HEK293 (cell line): ENCODE data around the gene AEBP2.

Experiments used
- CTCF ChIA-PET: fragments of 350-600 bp; formaldehyde crosslinking; extraction: SDS; loops from one replicate; lab custom pipeline; 2021; ENCODE audit warnings: antibody characterized with exemption; lab: Yijun Ruan, JAX
- POLR2A ChIA-PET: fragments of 300-600 bp; formaldehyde crosslinking; extraction: SDS; loops from one replicate; lab custom pipeline; 2020; ENCODE audit warnings: antibody characterized with exemption, inconsistent platforms; lab: Yijun Ruan, JAX
- H3K27ac ChIP-seq: fragments of 200-500 bp; sonication (Bioruptor generic); 2 replicates; pipeline ENCODE4 v1.5.1; 2014; ENCODE audit warnings: low read depth, low read length, control low read depth, inconsistent platforms; ENCODE audit errors: extremely low read depth
- H3K36me3 ChIP-seq, 2 experiments: fragments of 200-500 bp in 1 of 2; sonication (Bioruptor generic) in 1 of 2; 1 replicate in 1 of 2; 2 replicates in 1 of 2; pipeline ENCODE4 v1.5.1; 2014 to 2017; ENCODE audit warnings: inconsistent platforms in 2 of 2, low read length in 2 of 2; ENCODE audit not compliant: control insufficient read depth in 2 of 2, insufficient read depth in 1 of 2
- H3K4me1 ChIP-seq: fragments of 200-500 bp; sonication (Bioruptor generic); 2 replicates; pipeline ENCODE4 v1.5.1; 2014; ENCODE audit warnings: mild to moderate bottlenecking, low read length, inconsistent platforms; ENCODE audit not compliant: control insufficient read depth, insufficient read depth
- H3K4me3 ChIP-seq: 2 replicates; pipeline ENCODE4 v1.5.1; 2011; ENCODE audit warnings: low read depth, mild to moderate bottlenecking, control low read depth, low read length, moderate library complexity
- H3K9me3 ChIP-seq: fragments of 200-500 bp; sonication (Bioruptor generic); 2 replicates; pipeline ENCODE4 v1.5.1; 2014; ENCODE audit warnings: low read depth, low read length, inconsistent platforms; ENCODE audit not compliant: control insufficient read depth, insufficient read depth
- HOXA7 ChIP-seq: sonication (generic); formaldehyde crosslinking; IDR thresholded peaks from 2 replicates; pipeline ENCODE4 v1.8.1; 2022; ENCODE audit warnings: missing genetic modification reagents, borderline replicate concordance
- KLF10 ChIP-seq: fragments of 450-650 bp; IDR thresholded peaks from 2 replicates; pipeline ENCODE4 v1.5.1; 2018; ENCODE audit warnings: missing biosample characterization, mild to moderate bottlenecking, missing genetic modification characterization
- TCF7L2 ChIP-seq: IDR thresholded peaks from 2 replicates; pipeline ENCODE4 v1.6.1; 2011; ENCODE audit warnings: low read depth, mild to moderate bottlenecking, inconsistent platforms, low read length, moderate library complexity, borderline replicate concordance
- ZNF133 ChIP-seq: fragments of 450-650 bp; formaldehyde crosslinking; IDR thresholded peaks from 2 replicates; pipeline ENCODE4 v1.5.1; 2016; ENCODE audit warnings: missing biosample characterization, missing genetic modification characterization
- ZNF16 ChIP-seq: fragments of 450-650 bp; formaldehyde crosslinking; IDR thresholded peaks from 2 replicates; pipeline ENCODE4 v1.5.1; 2016; ENCODE audit warnings: low read depth, missing biosample characterization, missing genetic modification characterization
- ZNF2 ChIP-seq: fragments of 450-650 bp; formaldehyde crosslinking; IDR thresholded peaks from 2 replicates; pipeline ENCODE4 v1.5.1; 2016; ENCODE audit warnings: missing biosample characterization, missing genetic modification characterization
- ZNF202 ChIP-seq: fragments of 450-650 bp; formaldehyde crosslinking; IDR thresholded peaks from 2 replicates; pipeline ENCODE4 v1.5.1; 2016; ENCODE audit warnings: missing biosample characterization, missing genetic modification characterization, borderline replicate concordance
- ZNF23 ChIP-seq: fragments of 450-650 bp; formaldehyde crosslinking; IDR thresholded peaks from 2 replicates; pipeline ENCODE4 v1.5.1; 2016; ENCODE audit warnings: missing biosample characterization, missing genetic modification characterization, borderline replicate concordance
- ZNF280C ChIP-seq: fragments of 450-650 bp; formaldehyde crosslinking; IDR thresholded peaks from 2 replicates; pipeline ENCODE4 v1.5.1; 2016; ENCODE audit warnings: missing biosample characterization, missing genetic modification characterization
- ZNF280D ChIP-seq: fragments of 450-650 bp; formaldehyde crosslinking; IDR thresholded peaks from 2 replicates; pipeline ENCODE4 v1.5.1; 2016; ENCODE audit warnings: missing biosample characterization, missing genetic modification characterization
- ZNF335 ChIP-seq: fragments of 450-650 bp; formaldehyde crosslinking; conservative IDR thresholded peaks from 2 replicates; pipeline ENCODE4 v1.5.1; 2016; ENCODE audit warnings: missing biosample characterization, missing genetic modification characterization
- ZNF398 ChIP-seq: fragments of 450-650 bp; formaldehyde crosslinking; IDR thresholded peaks from 2 replicates; pipeline ENCODE4 v1.5.1; 2017; ENCODE audit warnings: missing biosample characterization, missing genetic modification characterization
- ZNF404 ChIP-seq: fragments of 450-650 bp; formaldehyde crosslinking; IDR thresholded peaks from 2 replicates; pipeline ENCODE4 v1.5.1; 2017; ENCODE audit warnings: missing biosample characterization, missing genetic modification characterization
- ZNF501 ChIP-seq: fragments of 450-650 bp; formaldehyde crosslinking; IDR thresholded peaks from 2 replicates; pipeline ENCODE4 v1.5.1; 2016; ENCODE audit warnings: missing biosample characterization, missing genetic modification characterization
- ZNF548 ChIP-seq: fragments of 450-650 bp; formaldehyde crosslinking; IDR thresholded peaks from 2 replicates; pipeline ENCODE4 v1.5.1; 2016; ENCODE audit warnings: missing biosample characterization, missing genetic modification characterization
- ZNF571 ChIP-seq: fragments of 450-650 bp; formaldehyde crosslinking; IDR thresholded peaks from 2 replicates; pipeline ENCODE4 v1.5.0; 2017; ENCODE audit warnings: missing biosample characterization, missing genetic modification characterization
- ZNF645 ChIP-seq: fragments of 450-650 bp; formaldehyde crosslinking; IDR thresholded peaks from 2 replicates; pipeline ENCODE4; 2016; ENCODE audit warnings: missing biosample characterization, missing genetic modification characterization
- ZNF660 ChIP-seq: fragments of 450-650 bp; IDR thresholded peaks from 2 replicates; pipeline ENCODE4 v1.5.1; 2018; ENCODE audit warnings: missing biosample characterization, mild to moderate bottlenecking, missing genetic modification characterization
- ZNF692 ChIP-seq: fragments of 450-650 bp; formaldehyde crosslinking; IDR thresholded peaks from 2 replicates; pipeline ENCODE4 v1.5.1; 2016; ENCODE audit warnings: missing biosample characterization, missing genetic modification characterization
- ZSCAN18 ChIP-seq: fragments of 450-650 bp; formaldehyde crosslinking; IDR thresholded peaks from 2 replicates; pipeline ENCODE4 v1.5.1; 2016; ENCODE audit warnings: missing biosample characterization, missing genetic modification characterization
- ZSCAN5A ChIP-seq: fragments of 450-650 bp; formaldehyde crosslinking; IDR thresholded peaks from 2 replicates; pipeline ENCODE4 v1.5.1; 2016; ENCODE audit warnings: missing biosample characterization, missing genetic modification characterization

Gene AEBP2

GRCh38 chr12:19533567-19533966, 94.3 kb downstream of the AEBP2 start (continued):
- TF ChIP-seq ZNF280D (tag by site-specific recombination): no peak
- TF ChIP-seq ZNF2 (tag by site-specific recombination): no peak
- TF ChIP-seq ZNF548 (tag by site-specific recombination): no peak
- TF ChIP-seq ZSCAN5A (tag by site-specific recombination): no peak
- no peak for TF ChIP-seq TCF7L2
- no peak for TF ChIP-seq ZNF280C (tag by site-specific recombination)

GRCh38 chr12:19539071-19539470, 99.8 kb downstream of the AEBP2 start:
- POLR2A ChIA-PET: no interaction called here
- H3K9me3 ChIP-seq: no peaks in the 10 kb centered on the region
- H3K4me3 ChIP-seq: no peak overlapping the region
- no peak overlapping the region for H3K27ac ChIP-seq
- TF ChIP-seq HOXA7: no peak
- H3K36me3 ChIP-seq: no peaks in the 10 kb centered on the region
- CTCF ChIA-PET: interaction anchor here (0.6 to 0.9 kb wide), 2 partner anchors 11 to 176 kb away, joined by 3 read pairs; no protein-coding TSS in a partner anchor
- no peaks in the 10 kb centered on the region for H3K4me1 ChIP-seq

- Histone ChIP-seq H3K4me3 (no peak overlapping the region), H3K9me3 (no peaks in the 10 kb centered on the region), H3K4me1 (no peaks in the 10 kb centered on the region), H3K27ac (no peak overlapping the region), H3K36me3 (no peaks in the 10 kb centered on the region)
- ChIA-PET POLR2A (no interaction called here), CTCF (interaction anchor here (0.7 kb wide), 1 partner anchor 1290 kb away, joined by 4 read pairs; no protein-coding TSS in a partner anchor)
- no peak for TF ChIP-seq ZNF335 (tag by site-specific recombination)
- TF ChIP-seq ZNF692 (tag by site-specific recombination): no peak
- no peak for TF ChIP-seq ZNF571 (tag by site-specific recombination)
- no peak for TF ChIP-seq ZSCAN18 (tag by site-specific recombination)
- no peak for TF ChIP-seq KLF10 (tag by site-specific recombination)
- no peak for TF ChIP-seq ZNF202 (tag by site-specific recombination)
- no peak for TF ChIP-seq ZNF660 (tag by site-specific recombination)
- no peak for TF ChIP-seq ZNF645 (tag by site-specific recombination)
- TF ChIP-seq ZNF501: no peak
- no peak for TF ChIP-seq ZNF23 (tag by site-specific recombination)
- no peak for TF ChIP-seq ZNF398 (tag by site-specific recombination)
- TF ChIP-seq ZNF16 (tag by site-specific recombination): no peak
- no peak for TF ChIP-seq ZNF404 (tag by site-specific recombination)
- TF ChIP-seq ZNF133: no peak
These were observed 100.5 kb downstream of the AEBP2 start for GRCh38 chr12:19539836-19540235.
